Osteoblast (primary cell): Measurements from ENCODE around the gene EIF3B. TPM values are rescaled to one million over a fixed set of nuclear protein-coding genes. Genes with fewer than 3 reads are reported as not detected.

ENCODE experiments used
- DNase-seq: peaks from one replicate; pipeline ENCODE4 v3.0.0; 2011; ENCODE audit warnings: low spot score, mixed read lengths; ENCODE audit not compliant: insufficient read length; ENCODE audit errors: missing footprints
- H2AFZ ChIP-seq: 2 replicates; pipeline ENCODE4 v1.6.0; 2011; ENCODE audit warnings: mild to moderate bottlenecking, low read length
- H3K27ac ChIP-seq: 2 replicates; pipeline ENCODE4 v1.5.1; 2011; ENCODE audit warnings: mild to moderate bottlenecking, low read depth, low read length, moderate library complexity
- H3K27me3 ChIP-seq: 2 replicates; pipeline ENCODE4 v1.6.0; 2012; ENCODE audit warnings: mild to moderate bottlenecking, control low read depth, inconsistent platforms, low read length, moderate library complexity; ENCODE audit not compliant: insufficient read depth
- H3K36me3 ChIP-seq: 2 replicates; pipeline ENCODE4 v1.5.1; 2011; ENCODE audit warnings: mild to moderate bottlenecking, low read length, control low read depth, moderate library complexity; ENCODE audit not compliant: insufficient read depth
- H3K4me1 ChIP-seq: 2 replicates; pipeline ENCODE4 v1.5.1; 2011; ENCODE audit warnings: mild to moderate bottlenecking, low read length, control low read depth, moderate library complexity; ENCODE audit not compliant: insufficient read depth
- H3K4me2 ChIP-seq: 2 replicates; pipeline ENCODE4 v1.6.0; 2011; ENCODE audit warnings: mild to moderate bottlenecking, low read length; ENCODE audit not compliant: insufficient read depth
- H3K4me3 ChIP-seq: fragments of 200-600 bp; sonication (generic); 3 replicates; pipeline ENCODE4 v1.5.1; 2012; ENCODE audit warnings: mild to moderate bottlenecking, low read length, inconsistent platforms; ENCODE audit not compliant: insufficient read depth
- H3K79me2 ChIP-seq: 2 replicates; pipeline ENCODE4 v1.6.0; 2012; ENCODE audit warnings: mild to moderate bottlenecking, low read length, control low read depth, inconsistent platforms; ENCODE audit not compliant: insufficient read depth
- H3K9me3 ChIP-seq: 2 replicates; pipeline ENCODE4 v1.5.1; 2011; ENCODE audit warnings: low read depth, low read length, control low read depth
- H4K20me1 ChIP-seq: 2 replicates; pipeline ENCODE4 v1.6.0; 2012; ENCODE audit warnings: mild to moderate bottlenecking, low read length, control low read depth; ENCODE audit not compliant: insufficient read depth
- CTCF ChIP-seq: IDR thresholded peaks from 2 replicates; pipeline ENCODE4 v1.5.1; 2011; ENCODE audit warnings: mild to moderate bottlenecking, low read depth, low read length, moderate library complexity; ENCODE audit errors: extremely low read depth
- total RNA-seq: library from RNA; depleted of rRNA; stranded (reverse); fragments of >200 nt; gene quantifications from 2 replicates; pipeline ENCODE4 v1.2.3, GENCODE V29; 2012

Gene EIF3B
- total RNA-seq, 1 donor, result 176 TPM

GRCh38 chr7:2350055-2350454 is 4.6 kb upstream of the EIF3B start:
- H3K9me3 ChIP-seq, result no peaks in the 10 kb centered on the region
- peaks cover 25% of the 10 kb centered on the region for H3K79me2 ChIP-seq
- peak; percentile 30 for DNase-seq
- no peaks in the 10 kb centered on the region for H3K27me3 ChIP-seq
- H3K4me1 ChIP-seq, result peaks cover 8% of the 10 kb centered on the region
- no peak overlapping the region for H3K4me2 ChIP-seq
- peaks cover 1% of the 10 kb centered on the region for H4K20me1 ChIP-seq
- no peaks in the 10 kb centered on the region for H3K36me3 ChIP-seq
- no peak overlapping the region for H3K4me3 ChIP-seq
- H3K27ac ChIP-seq, result no peak overlapping the region
- TF ChIP-seq CTCF, result no peak
- H2AFZ ChIP-seq, result no peak overlapping the region

GRCh38 chr7:2350861-2351260 is 3.8 kb upstream of the EIF3B start:
- Histone ChIP-seq H2AFZ (no peak overlapping the region), H3K36me3 (no peaks in the 10 kb centered on the region), H3K4me3 (no peak overlapping the region), H3K4me1 (peaks cover 10% of the 10 kb centered on the region), H3K9me3 (no peaks in the 10 kb centered on the region), H3K4me2 (no peak overlapping the region), H3K27me3 (no peaks in the 10 kb centered on the region), H3K79me2 (peaks cover 33% of the 10 kb centered on the region), H3K27ac (no peak overlapping the region), H4K20me1 (peaks cover 9% of the 10 kb centered on the region)
- no peak for TF ChIP-seq CTCF
- no peak for DNase-seq

- Histone ChIP-seq H3K79me2 (peaks cover 55% of the 10 kb centered on the region), H3K4me1 (peaks cover 26% of the 10 kb centered on the region), H3K4me2 (peak overlapping the region; percentile 94), H3K27ac (peak overlapping the region; percentile 100), H3K27me3 (no peaks in the 10 kb centered on the region), H4K20me1 (peaks cover 28% of the 10 kb centered on the region), H3K4me3 (peak overlapping the region; percentile 96), H2AFZ (peak overlapping the region; percentile 97), H3K36me3 (peaks cover 17% of the 10 kb centered on the region), H3K9me3 (no peaks in the 10 kb centered on the region)
- no peak for DNase-seq
- TF ChIP-seq CTCF, result no peak
These were observed 1.3 kb upstream of the EIF3B start for GRCh38 chr7:2353113-2353935.

GRCh38 chr7:2353936-2354185 is 766 bp upstream of the EIF3B start:
- Histone ChIP-seq H3K4me3 (peak overlapping the region; percentile 96), H3K36me3 (peaks cover 22% of the 10 kb centered on the region), H2AFZ (peak overlapping the region; percentile 97), H3K27me3 (no peaks in the 10 kb centered on the region), H3K79me2 (peaks cover 61% of the 10 kb centered on the region), H3K4me2 (peak overlapping the region; percentile 94), H3K27ac (peak overlapping the region; percentile 100), H3K9me3 (no peaks in the 10 kb centered on the region), H3K4me1 (peaks cover 26% of the 10 kb centered on the region), H4K20me1 (peaks cover 31% of the 10 kb centered on the region)
- no peak for TF ChIP-seq CTCF
- DNase-seq, result peak; percentile 99
